HepG2 (cell line): Measurements from ENCODE around the gene STK25. TPM values are rescaled to one million over a fixed set of nuclear protein-coding genes. Genes with fewer than 3 reads are reported as not detected.

ENCODE experiments used
- GABPB1 ChIP-seq: IDR thresholded peaks from 2 replicates; pipeline ENCODE4 v1.6.1; 2016; ENCODE audit warnings: mild to moderate bottlenecking, missing genetic modification reagents, moderate library complexity, missing compliant biosample characterization
- HOXA3 ChIP-seq: sonication (generic); formaldehyde crosslinking; IDR thresholded peaks from 2 replicates; pipeline ENCODE4 v1.5.0; 2020; ENCODE audit warnings: missing genetic modification reagents
- KDM5B ChIP-seq: sonication (generic); formaldehyde crosslinking; IDR thresholded peaks from 2 replicates; pipeline ENCODE4 v1.4.0; 2020; ENCODE audit warnings: missing genetic modification reagents, mild to moderate bottlenecking, borderline replicate concordance
- KLF13 ChIP-seq: sonication (generic); formaldehyde crosslinking; IDR thresholded peaks from 2 replicates; pipeline ENCODE4 v1.4.0; 2020; ENCODE audit warnings: mild to moderate bottlenecking, missing genetic modification reagents
- SP1 ChIP-seq, 2 experiments: fragments of 450-650 bp in 1 of 2; sonication (generic) in 1 of 2; formaldehyde crosslinking in 1 of 2; IDR thresholded peaks; 2 replicates each; pipeline versions ENCODE4 v1.4.0 to v1.6.1; 2016 to 2020; ENCODE audit warnings: missing genetic modification reagents in 1 of 2
- XBP1 ChIP-seq: sonication (generic); formaldehyde crosslinking; IDR thresholded peaks from 2 replicates; pipeline ENCODE4 v1.5.0; 2020; ENCODE audit warnings: missing genetic modification reagents
- ZBTB10 ChIP-seq: sonication (generic); formaldehyde crosslinking; IDR thresholded peaks from 2 replicates; pipeline ENCODE4 v1.4.0; 2020; ENCODE audit warnings: missing genetic modification reagents, borderline replicate concordance
- ZNF10 ChIP-seq: sonication (generic); formaldehyde crosslinking; IDR thresholded peaks from 2 replicates; pipeline ENCODE4 v1.4.0; 2020; ENCODE audit warnings: mild to moderate bottlenecking, low read depth, missing genetic modification reagents, borderline replicate concordance
- ZNF282 ChIP-seq: fragments of 450-650 bp; IDR thresholded peaks from 2 replicates; pipeline ENCODE4 v1.6.1; 2018; ENCODE audit not compliant: partially characterized antibody
- ZNF496 ChIP-seq: sonication (generic); formaldehyde crosslinking; IDR thresholded peaks from 2 replicates; pipeline ENCODE4 v1.8.1; 2023; ENCODE audit warnings: mild to moderate bottlenecking, moderate library complexity, missing genetic modification reagents; ENCODE audit not compliant: insufficient replicate concordance
- ZNF564 ChIP-seq: sonication (generic); formaldehyde crosslinking; IDR thresholded peaks from 2 replicates; pipeline ENCODE4 v1.8.1; 2023; ENCODE audit warnings: mild to moderate bottlenecking, missing genetic modification reagents
- polyA plus RNA-seq, 8 experiments: library from polyadenylated mRNA; depleted of rRNA in 3 of 8; stranded (reverse) in 7 of 8; unstranded in 1 of 8; fragments of >200 nt; fragmentation: Illumina TruSeq in 4 of 8; extraction: Trizol in 4 of 8; gene quantifications; 2 replicates each; pipeline versions ENCODE4 v1.2.1 to v1.2.3, GENCODE V29; 2011 to 2016; ENCODE audit warnings: low read depth in 4 of 8, missing spikeins in 1 of 8, mixed read lengths in 1 of 8; ENCODE audit not compliant: insufficient read depth in 1 of 8
- total RNA-seq, 5 experiments: library from RNA; depleted of rRNA; stranded (reverse); fragments of >200 nt; fragmentation: Illumina TruSeq; extraction: Trizol; gene quantifications; 2 replicates each; pipeline ENCODE4 v1.2.3, GENCODE V29; 2016; ENCODE audit warnings: low read depth in 1 of 5
- TF ChIP-seq, protein P1 (sequence below): sonication (generic); formaldehyde crosslinking; IDR thresholded peaks from 2 replicates; pipeline ENCODE4 v1.5.1; 2020; ENCODE audit warnings: mild to moderate bottlenecking, moderate library complexity, missing genetic modification reagents
- TF ChIP-seq, protein P2 (sequence below): sonication (generic); formaldehyde crosslinking; IDR thresholded peaks from 2 replicates; pipeline ENCODE4 v1.8.0; 2022; ENCODE audit warnings: mild to moderate bottlenecking, missing genetic modification reagents
- TF ChIP-seq, protein P3 (sequence below): sonication (generic); formaldehyde crosslinking; IDR thresholded peaks from 2 replicates; pipeline ENCODE4 v1.5.1; 2020; ENCODE audit warnings: mild to moderate bottlenecking, missing genetic modification reagents, moderate library complexity

The STK25 gene
- total and polyA plus RNA-seq, 2 of the 13 experiments (the other 11 are each of a cell fraction or from before 2014, with no cell fraction given): 177 to 481 TPM

GRCh38 chr2:241540771-241541561 is 32.6 kb upstream of the STK25 start (continued):
- TF ChIP-seq, protein P1, sequence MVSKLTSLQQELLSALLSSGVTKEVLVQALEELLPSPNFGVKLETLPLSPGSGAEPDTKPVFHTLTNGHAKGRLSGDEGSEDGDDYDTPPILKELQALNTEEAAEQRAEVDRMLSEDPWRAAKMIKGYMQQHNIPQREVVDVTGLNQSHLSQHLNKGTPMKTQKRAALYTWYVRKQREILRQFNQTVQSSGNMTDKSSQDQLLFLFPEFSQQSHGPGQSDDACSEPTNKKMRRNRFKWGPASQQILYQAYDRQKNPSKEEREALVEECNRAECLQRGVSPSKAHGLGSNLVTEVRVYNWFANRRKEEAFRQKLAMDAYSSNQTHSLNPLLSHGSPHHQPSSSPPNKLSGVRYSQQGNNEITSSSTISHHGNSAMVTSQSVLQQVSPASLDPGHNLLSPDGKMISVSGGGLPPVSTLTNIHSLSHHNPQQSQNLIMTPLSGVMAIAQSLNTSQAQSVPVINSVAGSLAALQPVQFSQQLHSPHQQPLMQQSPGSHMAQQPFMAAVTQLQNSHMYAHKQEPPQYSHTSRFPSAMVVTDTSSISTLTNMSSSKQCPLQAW: 0 out of 2 replicates have a peak, but pooled peaks have one; percentile 25
- no peak for TF ChIP-seq ZNF564 (CRISPR knock-in tag)
- no peak; the same call in 1 of the 2 replicates for TF ChIP-seq KDM5B (CRISPR knock-in tag)
- TF ChIP-seq XBP1: no peak
- 0 out of 2 replicates have a peak, but pooled peaks have one; percentile 1 for TF ChIP-seq KLF13 (CRISPR knock-in tag)
- peak; percentile 53; the same call in 1 of the 2 replicates for TF ChIP-seq HOXA3 (CRISPR knock-in tag)
- no peak for TF ChIP-seq ZNF496 (CRISPR knock-in tag)
- TF ChIP-seq ZNF282: no peak
- TF ChIP-seq ZBTB10 (CRISPR knock-in tag): peak; percentile 59; the same call in 1 of the 2 replicates
- TF ChIP-seq, protein P2, sequence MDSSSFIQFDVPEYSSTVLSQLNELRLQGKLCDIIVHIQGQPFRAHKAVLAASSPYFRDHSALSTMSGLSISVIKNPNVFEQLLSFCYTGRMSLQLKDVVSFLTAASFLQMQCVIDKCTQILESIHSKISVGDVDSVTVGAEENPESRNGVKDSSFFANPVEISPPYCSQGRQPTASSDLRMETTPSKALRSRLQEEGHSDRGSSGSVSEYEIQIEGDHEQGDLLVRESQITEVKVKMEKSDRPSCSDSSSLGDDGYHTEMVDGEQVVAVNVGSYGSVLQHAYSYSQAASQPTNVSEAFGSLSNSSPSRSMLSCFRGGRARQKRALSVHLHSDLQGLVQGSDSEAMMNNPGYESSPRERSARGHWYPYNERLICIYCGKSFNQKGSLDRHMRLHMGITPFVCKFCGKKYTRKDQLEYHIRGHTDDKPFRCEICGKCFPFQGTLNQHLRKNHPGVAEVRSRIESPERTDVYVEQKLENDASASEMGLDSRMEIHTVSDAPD (CRISPR knock-in tag): no peak
- TF ChIP-seq ZNF10 (CRISPR knock-in tag): no peak
- TF ChIP-seq, protein P3, sequence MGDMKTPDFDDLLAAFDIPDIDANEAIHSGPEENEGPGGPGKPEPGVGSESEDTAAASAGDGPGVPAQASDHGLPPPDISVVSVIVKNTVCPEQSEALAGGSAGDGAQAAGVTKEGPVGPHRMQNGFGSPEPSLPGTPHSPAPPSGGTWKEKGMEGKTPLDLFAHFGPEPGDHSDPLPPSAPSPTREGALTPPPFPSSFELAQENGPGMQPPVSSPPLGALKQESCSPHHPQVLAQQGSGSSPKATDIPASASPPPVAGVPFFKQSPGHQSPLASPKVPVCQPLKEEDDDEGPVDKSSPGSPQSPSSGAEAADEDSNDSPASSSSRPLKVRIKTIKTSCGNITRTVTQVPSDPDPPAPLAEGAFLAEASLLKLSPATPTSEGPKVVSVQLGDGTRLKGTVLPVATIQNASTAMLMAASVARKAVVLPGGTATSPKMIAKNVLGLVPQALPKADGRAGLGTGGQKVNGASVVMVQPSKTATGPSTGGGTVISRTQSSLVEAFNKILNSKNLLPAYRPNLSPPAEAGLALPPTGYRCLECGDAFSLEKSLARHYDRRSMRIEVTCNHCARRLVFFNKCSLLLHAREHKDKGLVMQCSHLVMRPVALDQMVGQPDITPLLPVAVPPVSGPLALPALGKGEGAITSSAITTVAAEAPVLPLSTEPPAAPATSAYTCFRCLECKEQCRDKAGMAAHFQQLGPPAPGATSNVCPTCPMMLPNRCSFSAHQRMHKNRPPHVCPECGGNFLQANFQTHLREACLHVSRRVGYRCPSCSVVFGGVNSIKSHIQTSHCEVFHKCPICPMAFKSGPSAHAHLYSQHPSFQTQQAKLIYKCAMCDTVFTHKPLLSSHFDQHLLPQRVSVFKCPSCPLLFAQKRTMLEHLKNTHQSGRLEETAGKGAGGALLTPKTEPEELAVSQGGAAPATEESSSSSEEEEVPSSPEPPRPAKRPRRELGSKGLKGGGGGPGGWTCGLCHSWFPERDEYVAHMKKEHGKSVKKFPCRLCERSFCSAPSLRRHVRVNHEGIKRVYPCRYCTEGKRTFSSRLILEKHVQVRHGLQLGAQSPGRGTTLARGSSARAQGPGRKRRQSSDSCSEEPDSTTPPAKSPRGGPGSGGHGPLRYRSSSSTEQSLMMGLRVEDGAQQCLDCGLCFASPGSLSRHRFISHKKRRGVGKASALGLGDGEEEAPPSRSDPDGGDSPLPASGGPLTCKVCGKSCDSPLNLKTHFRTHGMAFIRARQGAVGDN (CRISPR knock-in tag): peak; percentile 86
- TF ChIP-seq GABPB1 (CRISPR knock-in tag): peak; percentile 37; the same call in 1 of the 2 replicates
- TF ChIP-seq SP1 (IDR thresholded peaks at IDR 0.05): no peak
- peak; percentile 86 for TF ChIP-seq SP1 (CRISPR knock-in tag; IDR thresholded peaks at IDR 0.05)
